Activated naive CD4-positive, alpha-beta T cell (primary cell): Measurements from ENCODE around the gene SECTM1.
A peak's percentile ranks its signal among the peaks of the same experiment; 100 is the strongest.

Source experiments
- DNase-seq, 4 experiments: peaks; one replicate each; lab custom pipeline; 2025; lab: John Stamatoyannopoulos, UW

The SECTM1 gene

GRCh38 chr17:82315703-82316358 lies 17.7 kb downstream of the SECTM1 start:
- peak in 2 of 4 experiments; percentile 40 to 55 for DNase-seq

- DNase-seq, result no peak
Observed at GRCh38 chr17:82314727-82315605, 18.6 kb downstream of the SECTM1 start.

- DNase-seq, result no peak
Observed at GRCh38 chr17:82314012-82314726, 19.4 kb downstream of the SECTM1 start.

GRCh38 chr17:82313195-82314011 lies 20.2 kb downstream of the SECTM1 start:
- no peak for DNase-seq

GRCh38 chr17:82311971-82312370 lies 21.6 kb downstream of the SECTM1 start:
- no peak for DNase-seq

GRCh38 chr17:82310877-82311276 lies 22.7 kb downstream of the SECTM1 start:
- DNase-seq, result no peak

- no peak for DNase-seq
Observed at GRCh38 chr17:82309656-82310570, 23.7 kb downstream of the SECTM1 start.

- DNase-seq, result no peak
Observed at GRCh38 chr17:82305727-82306300, 27.8 kb downstream of the SECTM1 start.

GRCh38 chr17:82304826-82305726 lies 28.5 kb downstream of the SECTM1 start:
- no peak for DNase-seq

GRCh38 chr17:82303944-82304808 lies 29.4 kb downstream of the SECTM1 start:
- DNase-seq, result no peak

GRCh38 chr17:82302991-82303943 lies 30.3 kb downstream of the SECTM1 start:
- peak in 1 of 4 experiments; percentile 21 for DNase-seq

GRCh38 chr17:82302568-82302963 lies 31.0 kb downstream of the SECTM1 start:
- DNase-seq, result no peak

- peak in 2 of 4 experiments; percentile 24 to 37 for DNase-seq
Observed at GRCh38 chr17:82301916-82302567, 31.5 kb downstream of the SECTM1 start.

- no peak for DNase-seq
Observed at GRCh38 chr17:82301300-82301915, 32.2 kb downstream of the SECTM1 start.

- peak in 2 of 4 experiments; percentile 53 to 64 for DNase-seq
Observed at GRCh38 chr17:82300707-82301270, 32.8 kb downstream of the SECTM1 start.

GRCh38 chr17:82300228-82300627 lies 33.3 kb downstream of the SECTM1 start:
- DNase-seq, result no peak
